Tibial nerve (tissue), 4 donors: Measurements from ENCODE around the gene CHST1.

Source experiments
- CTCF ChIP-seq, 5 experiments: fragments of 200-600 bp in 3 of 5; fragments of 450-650 bp in 2 of 5; sonication (generic) in 3 of 5; IDR thresholded peaks; one replicate each; pipeline ENCODE4 v1.5.1; 2016 to 2019; ENCODE audit warnings: antibody characterized with exemption in 5 of 5, mild to moderate bottlenecking in 3 of 5, moderate library complexity in 2 of 5
- EP300 ChIP-seq, 2 donors: sonication (generic); formaldehyde crosslinking; IDR thresholded peaks; one replicate each; pipeline ENCODE4 v1.6.1; 2017; ENCODE audit warnings: antibody characterized with exemption in 2 of 2, mild to moderate bottlenecking in 1 of 2
- POLR2A ChIP-seq, 2 donors: fragments of 450-650 bp; IDR thresholded peaks; one replicate each; pipeline ENCODE4 v1.6.1; 2017; ENCODE audit warnings: antibody characterized with exemption in 2 of 2, mild to moderate bottlenecking in 2 of 2, moderate library complexity in 2 of 2

GRCh38 chr11:45647786-45648185 lies 17.6 kb downstream of the CHST1 start:
- TF ChIP-seq CTCF (IDR thresholded peaks at IDR 0.05) (no peak), EP300 (IDR thresholded peaks at IDR 0.05) (no peak), POLR2A (IDR thresholded peaks at IDR 0.05) (no peak)
